ENCODE data around the gene NSMCE1.
"Not testable (repeated sequence)": the region's sequence is repeated elsewhere in the genome, so short reads cannot be mapped to it uniquely, and the experiment has no call there.

The NSMCE1 gene

DNA sequence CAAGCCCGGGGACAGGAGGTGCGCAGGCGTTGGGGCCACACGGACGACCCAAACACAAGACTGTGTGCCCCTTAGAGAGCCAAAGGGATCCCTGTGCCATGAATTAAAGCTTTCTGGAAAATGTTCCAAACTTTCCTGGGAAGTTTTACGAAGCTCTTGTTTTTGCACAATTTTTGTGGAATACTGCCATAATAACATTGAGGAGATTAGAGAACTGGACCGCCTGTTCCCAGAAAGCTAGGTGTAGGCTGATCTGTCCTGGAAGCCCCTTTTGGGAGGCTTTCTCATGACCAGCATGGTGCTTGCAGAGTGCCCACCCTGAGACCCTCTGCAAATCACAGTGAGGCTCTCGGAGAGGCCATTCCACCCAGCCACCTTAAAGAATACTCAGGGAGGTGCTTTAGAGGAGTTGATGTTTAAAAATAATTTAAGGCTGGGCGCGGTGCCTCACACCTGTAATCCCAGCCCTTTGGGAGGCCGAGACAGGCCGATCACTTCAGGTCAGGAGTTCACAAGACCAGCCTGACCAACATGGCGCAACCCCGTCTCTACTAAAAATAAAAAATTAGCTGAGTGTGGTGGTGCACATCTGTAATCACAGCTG, 64.2 kb downstream of the NSMCE1 start:
- peak overlapping the region; percentile 49 for H2AFZ ChIP-seq (ENCODE audit: low read length)
- no peaks in the 10 kb centered on the region for H3K36me3 ChIP-seq (replicated peaks; ENCODE audit: insufficient read depth, low read length)
- H3K4me1 ChIP-seq (ENCODE audit: low read length) = peaks cover 20% of the 10 kb centered on the region
- peak overlapping the region; percentile 69 for H3K9ac ChIP-seq (ENCODE audit: low read length)
- peak overlapping the region; percentile 64 for H3K4me3 ChIP-seq (ENCODE audit: low read length)
- TF ChIP-seq, protein P1, sequence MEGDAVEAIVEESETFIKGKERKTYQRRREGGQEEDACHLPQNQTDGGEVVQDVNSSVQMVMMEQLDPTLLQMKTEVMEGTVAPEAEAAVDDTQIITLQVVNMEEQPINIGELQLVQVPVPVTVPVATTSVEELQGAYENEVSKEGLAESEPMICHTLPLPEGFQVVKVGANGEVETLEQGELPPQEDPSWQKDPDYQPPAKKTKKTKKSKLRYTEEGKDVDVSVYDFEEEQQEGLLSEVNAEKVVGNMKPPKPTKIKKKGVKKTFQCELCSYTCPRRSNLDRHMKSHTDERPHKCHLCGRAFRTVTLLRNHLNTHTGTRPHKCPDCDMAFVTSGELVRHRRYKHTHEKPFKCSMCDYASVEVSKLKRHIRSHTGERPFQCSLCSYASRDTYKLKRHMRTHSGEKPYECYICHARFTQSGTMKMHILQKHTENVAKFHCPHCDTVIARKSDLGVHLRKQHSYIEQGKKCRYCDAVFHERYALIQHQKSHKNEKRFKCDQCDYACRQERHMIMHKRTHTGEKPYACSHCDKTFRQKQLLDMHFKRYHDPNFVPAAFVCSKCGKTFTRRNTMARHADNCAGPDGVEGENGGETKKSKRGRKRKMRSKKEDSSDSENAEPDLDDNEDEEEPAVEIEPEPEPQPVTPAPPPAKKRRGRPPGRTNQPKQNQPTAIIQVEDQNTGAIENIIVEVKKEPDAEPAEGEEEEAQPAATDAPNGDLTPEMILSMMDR (IDR thresholded peaks at IDR 0.05; ENCODE audit: low read length) = no peak
- TF ChIP-seq EZH2phosphoT487 (IDR thresholded peaks at IDR 0.05; ENCODE audit: low read length) (no peak), EZH2 (optimal IDR thresholded peaks at IDR 0.05; ENCODE audit: low read depth, low read length) (no peak)
- H3K9me3 ChIP-seq (replicated peaks; ENCODE audit: insufficient read depth, low read length) = no peaks in the 10 kb centered on the region
- no peaks in the 10 kb centered on the region for H4K20me1 ChIP-seq (ENCODE audit: insufficient read depth, low read length)
- peak overlapping the region; percentile 97 for H3K4me2 ChIP-seq (ENCODE audit: low read depth, low read length)
- H3K79me2 ChIP-seq (ENCODE audit: low read length) = peaks cover 5% of the 10 kb centered on the region
- peaks cover 16% of the 10 kb centered on the region for H3F3A ChIP-seq (ENCODE audit: insufficient read depth, low read length)
- DNase-seq = no peak
- no peaks in the 10 kb centered on the region for H3K9me2 ChIP-seq (replicated peaks; ENCODE audit: insufficient read depth, low read length)
- peak overlapping the region; percentile 83 for H3K27ac ChIP-seq (ENCODE audit: low read length)
- H3K27me3 ChIP-seq (replicated peaks; ENCODE audit: insufficient read depth, low read length) = no peaks in the 10 kb centered on the region

DNA sequence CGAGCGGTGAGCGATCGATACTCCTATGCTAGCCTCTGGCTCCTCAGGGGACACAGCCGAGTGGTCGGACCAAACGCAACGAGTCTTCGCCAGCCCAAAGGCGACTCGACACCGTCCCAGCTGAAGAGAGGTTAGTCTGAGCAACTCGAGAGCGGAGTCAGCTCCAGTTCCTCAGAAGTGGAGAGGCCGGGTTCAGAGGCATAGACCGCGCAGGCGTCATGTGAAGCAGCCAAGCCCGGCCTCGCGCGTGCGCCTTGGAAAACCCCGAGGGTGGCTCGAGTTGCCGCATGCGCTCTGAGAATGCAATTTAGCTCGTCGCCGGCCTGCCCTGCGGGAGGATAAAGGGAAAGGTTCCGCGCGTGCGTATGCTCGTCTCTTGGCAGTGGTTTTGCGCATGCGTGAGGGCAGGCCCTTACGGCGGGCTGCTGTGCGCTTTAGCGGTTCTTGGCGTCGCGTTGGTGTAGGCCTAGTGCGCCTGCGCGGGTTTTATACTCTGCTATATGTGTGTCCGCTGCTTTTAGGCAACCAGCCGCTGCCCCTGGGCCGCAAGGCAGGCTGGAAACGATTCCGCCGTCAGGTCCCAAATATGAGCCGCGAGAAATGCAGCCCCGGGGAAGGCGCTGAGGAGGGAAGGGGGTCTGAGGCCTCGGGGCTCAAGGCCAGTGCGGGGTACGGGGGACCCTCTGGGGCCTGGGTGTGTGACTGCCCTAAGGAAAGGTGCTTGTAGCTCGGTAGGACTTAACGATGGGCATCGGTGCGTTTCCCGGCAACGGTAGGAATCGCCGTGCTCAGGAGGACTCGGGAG, 64.9 kb downstream of the NSMCE1 start, which contains the start of gene KDM8:
Gene KDM8 (plus strand): TSS at position 20 of the 805 bp plus-strand sequence. CDS start 6,598 bp downstream, outside the sequence.
- peak; percentile 100 for DNase-seq
- Histone ChIP-seq H3K4me1 (ENCODE audit: low read length) (peaks cover 27% of the 10 kb centered on the region), H3K9me3 (replicated peaks; ENCODE audit: insufficient read depth, low read length) (no peaks in the 10 kb centered on the region), H3K9me2 (replicated peaks; ENCODE audit: insufficient read depth, low read length) (no peaks in the 10 kb centered on the region), H3K27me3 (replicated peaks; ENCODE audit: insufficient read depth, low read length) (no peaks in the 10 kb centered on the region), H3K36me3 (replicated peaks; ENCODE audit: insufficient read depth, low read length) (no peaks in the 10 kb centered on the region), H3F3A (ENCODE audit: insufficient read depth, low read length) (peaks cover 21% of the 10 kb centered on the region), H4K20me1 (ENCODE audit: insufficient read depth, low read length) (no peaks in the 10 kb centered on the region), H3K27ac (ENCODE audit: low read length) (peak within 1 kb of the TSS; percentile 83), H3K4me2 (ENCODE audit: low read depth, low read length) (peak within 1 kb of the TSS; percentile 97), H2AFZ (ENCODE audit: low read length) (peak within 1 kb of the TSS; percentile 63), H3K9ac (ENCODE audit: low read length) (peak within 1 kb of the TSS; percentile 77), H3K4me3 (ENCODE audit: low read length) (peak within 1 kb of the TSS; percentile 77), H3K79me2 (ENCODE audit: low read length) (peaks cover 5% of the 10 kb centered on the region)
- no peak for TF ChIP-seq EZH2phosphoT487 (IDR thresholded peaks at IDR 0.05; ENCODE audit: low read length)
- no peak for TF ChIP-seq EZH2 (optimal IDR thresholded peaks at IDR 0.05; ENCODE audit: low read depth, low read length)
- TF ChIP-seq, protein P1 (IDR thresholded peaks at IDR 0.05; ENCODE audit: low read length) = no peak

GRCh38 chr16:27202923-27203506, 65.6 kb downstream of the NSMCE1 start:
- H2AFZ ChIP-seq (ENCODE audit: low read length) = peak overlapping the region; percentile 63
- H4K20me1 ChIP-seq (ENCODE audit: insufficient read depth, low read length) = no peaks in the 10 kb centered on the region
- peak overlapping the region; percentile 84 for H3K4me2 ChIP-seq (ENCODE audit: low read depth, low read length)
- peaks cover 5% of the 10 kb centered on the region for H3K79me2 ChIP-seq (ENCODE audit: low read length)
- no peaks in the 10 kb centered on the region for H3K27me3 ChIP-seq (replicated peaks; ENCODE audit: insufficient read depth, low read length)
- TF ChIP-seq EZH2phosphoT487 (IDR thresholded peaks at IDR 0.05; ENCODE audit: low read length) (no peak), EZH2 (optimal IDR thresholded peaks at IDR 0.05; ENCODE audit: low read depth, low read length) (no peak)
- TF ChIP-seq, protein P1 (IDR thresholded peaks at IDR 0.05; ENCODE audit: low read length) = no peak
- no peaks in the 10 kb centered on the region for H3K36me3 ChIP-seq (replicated peaks; ENCODE audit: insufficient read depth, low read length)
- H3K9me2 ChIP-seq (replicated peaks; ENCODE audit: insufficient read depth, low read length) = no peaks in the 10 kb centered on the region
- H3K4me3 ChIP-seq (ENCODE audit: low read length) = peak overlapping the region; percentile 77
- peaks cover 29% of the 10 kb centered on the region for H3K4me1 ChIP-seq (ENCODE audit: low read length)
- peak overlapping the region; percentile 83 for H3K27ac ChIP-seq (ENCODE audit: low read length)
- H3K9ac ChIP-seq (ENCODE audit: low read length) = peak overlapping the region; percentile 77
- no peaks in the 10 kb centered on the region for H3K9me3 ChIP-seq (replicated peaks; ENCODE audit: insufficient read depth, low read length)
- peaks cover 21% of the 10 kb centered on the region for H3F3A ChIP-seq (ENCODE audit: insufficient read depth, low read length)
- peak; percentile 90 for DNase-seq

DNA sequence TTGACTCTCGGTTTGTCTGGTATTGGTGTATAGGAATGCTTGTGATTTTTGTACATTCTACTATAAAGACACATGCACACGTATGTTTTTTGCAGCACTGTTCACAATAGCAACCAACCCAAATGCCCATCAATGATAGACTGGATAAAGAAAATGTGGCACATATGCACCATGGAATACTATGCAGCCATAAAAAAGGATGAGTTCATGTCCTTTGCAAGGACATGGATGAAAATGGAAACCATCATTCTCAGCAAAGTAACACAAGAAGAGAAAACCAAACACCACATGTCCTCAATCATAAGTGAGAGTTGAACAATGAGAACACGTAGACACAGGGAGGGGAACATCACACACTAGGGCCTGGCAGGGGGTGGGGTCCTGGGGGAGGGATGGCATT, 67.7 kb downstream of the NSMCE1 start:
- not testable (repeated sequence) for H3K36me3 ChIP-seq (replicated peaks; ENCODE audit: insufficient read depth, low read length); DNase-seq; H3K9ac ChIP-seq (ENCODE audit: low read length); H3K27me3 ChIP-seq (replicated peaks; ENCODE audit: insufficient read depth, low read length); H3K9me3 ChIP-seq (replicated peaks; ENCODE audit: insufficient read depth, low read length); H3K4me3 ChIP-seq (ENCODE audit: low read length); H3K9me2 ChIP-seq (replicated peaks; ENCODE audit: insufficient read depth, low read length); H3K27ac ChIP-seq (ENCODE audit: low read length); H3K79me2 ChIP-seq (ENCODE audit: low read length); H2AFZ ChIP-seq (ENCODE audit: low read length); H3K4me2 ChIP-seq (ENCODE audit: low read depth, low read length); H4K20me1 ChIP-seq (ENCODE audit: insufficient read depth, low read length)
- peaks cover 29% of the 10 kb centered on the region for H3K4me1 ChIP-seq (ENCODE audit: low read length)
- peaks cover 21% of the 10 kb centered on the region for H3F3A ChIP-seq (ENCODE audit: insufficient read depth, low read length)
